T-helper 2 cell treated with Interferon-gamma antibody and Interleukin-4, amounts not matched to agents 5 μg/mL and 100 μg/mL, for 36 hours (primary cell): Measurements from ENCODE around the gene PSMD1.

Experiments used
- DNase-seq: peaks from one replicate; pipeline ENCODE4 v3.0.0; 2021; ENCODE audit warnings: low spot score
- H3K27ac Mint-ChIP-seq: one replicate; pipeline ENCODE4 v1.8.0; 2021; ENCODE audit warnings: mild to moderate bottlenecking, mixed read lengths
- H3K27me3 Mint-ChIP-seq: one replicate; pipeline ENCODE4 v1.8.0; 2021; ENCODE audit warnings: low read depth, mixed read lengths
- H3K36me3 Mint-ChIP-seq: one replicate; pipeline ENCODE4 v1.8.0; 2021; ENCODE audit warnings: low read depth, mixed read lengths
- H3K4me1 Mint-ChIP-seq: one replicate; pipeline ENCODE4 v1.8.0; 2021; ENCODE audit warnings: low read depth, mixed read lengths
- H3K4me3 Mint-ChIP-seq: one replicate; pipeline ENCODE4 v1.8.0; 2022; ENCODE audit warnings: mild to moderate bottlenecking, moderate library complexity, mixed read lengths
- H3K9me3 Mint-ChIP-seq: one replicate; pipeline ENCODE4 v1.8.0; 2021; ENCODE audit warnings: mixed read lengths

The PSMD1 gene

GRCh38 chr2:231039821-231040364 is 16.8 kb upstream of the PSMD1 start:
- Mint-ChIP-seq H3K9me3 (no peaks in the 10 kb centered on the region), H3K4me1 (peaks cover 2% of the 10 kb centered on the region), H3K36me3 (no peaks in the 10 kb centered on the region), H3K27me3 (peaks cover 69% of the 10 kb centered on the region), H3K27ac (no peak overlapping the region), H3K4me3 (no peak overlapping the region)
- no peak for DNase-seq

GRCh38 chr2:231041061-231041689 is 15.5 kb upstream of the PSMD1 start:
- Mint-ChIP-seq H3K4me1 (peaks cover 2% of the 10 kb centered on the region), H3K4me3 (no peak overlapping the region), H3K9me3 (no peaks in the 10 kb centered on the region), H3K27ac (no peak overlapping the region), H3K27me3 (peaks cover 61% of the 10 kb centered on the region), H3K36me3 (no peaks in the 10 kb centered on the region)
- DNase-seq = no peak

- peaks cover 46% of the 10 kb centered on the region for H3K27me3 Mint-ChIP-seq
Observed at GRCh38 chr2:231043796-231044195, 12.9 kb upstream of the PSMD1 start.

GRCh38 chr2:231046916-231047273 is 9.8 kb upstream of the PSMD1 start:
- H3K4me3 Mint-ChIP-seq = no peak overlapping the region
- no peak for DNase-seq
- no peak overlapping the region for H3K27ac Mint-ChIP-seq
- H3K9me3 Mint-ChIP-seq = no peaks in the 10 kb centered on the region
- no peaks in the 10 kb centered on the region for H3K36me3 Mint-ChIP-seq
- H3K4me1 Mint-ChIP-seq = no peaks in the 10 kb centered on the region
- H3K27me3 Mint-ChIP-seq = peaks cover 26% of the 10 kb centered on the region

More at GRCh38 chr2:231043796-231044195, 12.9 kb upstream of the PSMD1 start:
- H3K27ac Mint-ChIP-seq = no peak overlapping the region
- H3K4me3 Mint-ChIP-seq = no peak overlapping the region
- no peaks in the 10 kb centered on the region for H3K9me3 Mint-ChIP-seq
- DNase-seq = no peak
- no peaks in the 10 kb centered on the region for H3K36me3 Mint-ChIP-seq
- no peaks in the 10 kb centered on the region for H3K4me1 Mint-ChIP-seq

GRCh38 chr2:231047274-231047922 is 9.3 kb upstream of the PSMD1 start:
- DNase-seq = no peak
- peaks cover 27% of the 10 kb centered on the region for H3K27me3 Mint-ChIP-seq

GRCh38 chr2:231047923-231048915 is 8.4 kb upstream of the PSMD1 start:
- Mint-ChIP-seq H3K27me3 (peaks cover 21% of the 10 kb centered on the region), H3K9me3 (no peaks in the 10 kb centered on the region), H3K27ac (no peak overlapping the region), H3K4me3 (no peak overlapping the region), H3K36me3 (no peaks in the 10 kb centered on the region), H3K4me1 (peaks cover 12% of the 10 kb centered on the region)
- no peak for DNase-seq

More at GRCh38 chr2:231047274-231047922, 9.3 kb upstream of the PSMD1 start:
- Mint-ChIP-seq H3K27ac (no peak overlapping the region), H3K9me3 (no peaks in the 10 kb centered on the region), H3K4me3 (no peak overlapping the region), H3K4me1 (peaks cover 4% of the 10 kb centered on the region), H3K36me3 (no peaks in the 10 kb centered on the region)

GRCh38 chr2:231049286-231050017 is 7.2 kb upstream of the PSMD1 start:
- H3K27me3 Mint-ChIP-seq = peaks cover 22% of the 10 kb centered on the region
- DNase-seq = no peak
- H3K27ac Mint-ChIP-seq = no peak overlapping the region
- H3K4me3 Mint-ChIP-seq = no peak overlapping the region
- H3K36me3 Mint-ChIP-seq = no peaks in the 10 kb centered on the region
- peaks cover 21% of the 10 kb centered on the region for H3K4me1 Mint-ChIP-seq
- no peaks in the 10 kb centered on the region for H3K9me3 Mint-ChIP-seq

GRCh38 chr2:231050018-231050901 is 6.4 kb upstream of the PSMD1 start:
- H3K36me3 Mint-ChIP-seq = no peaks in the 10 kb centered on the region
- no peak overlapping the region for H3K27ac Mint-ChIP-seq
- H3K4me1 Mint-ChIP-seq = peaks cover 21% of the 10 kb centered on the region
- no peak overlapping the region for H3K4me3 Mint-ChIP-seq
- no peaks in the 10 kb centered on the region for H3K9me3 Mint-ChIP-seq
- DNase-seq = no peak
- H3K27me3 Mint-ChIP-seq = peaks cover 22% of the 10 kb centered on the region

GRCh38 chr2:231051116-231051515 is 5.6 kb upstream of the PSMD1 start:
- Mint-ChIP-seq H3K27ac (no peak overlapping the region), H3K9me3 (no peaks in the 10 kb centered on the region), H3K4me3 (no peak overlapping the region), H3K4me1 (peaks cover 23% of the 10 kb centered on the region), H3K36me3 (no peaks in the 10 kb centered on the region), H3K27me3 (peaks cover 18% of the 10 kb centered on the region)
- no peak for DNase-seq

GRCh38 chr2:231052494-231053451 is 3.9 kb upstream of the PSMD1 start:
- no peaks in the 10 kb centered on the region for H3K36me3 Mint-ChIP-seq
- H3K4me3 Mint-ChIP-seq = peak overlapping the region; percentile 91
- DNase-seq = peak; percentile 87
- H3K4me1 Mint-ChIP-seq = peaks cover 25% of the 10 kb centered on the region
- no peak overlapping the region for H3K27ac Mint-ChIP-seq
- peaks cover 18% of the 10 kb centered on the region for H3K27me3 Mint-ChIP-seq
- H3K9me3 Mint-ChIP-seq = no peaks in the 10 kb centered on the region

- Mint-ChIP-seq H3K36me3 (no peaks in the 10 kb centered on the region), H3K4me3 (no peak overlapping the region), H3K27me3 (peaks cover 16% of the 10 kb centered on the region), H3K9me3 (no peaks in the 10 kb centered on the region), H3K27ac (peak overlapping the region; percentile 23), H3K4me1 (peaks cover 35% of the 10 kb centered on the region)
- no peak for DNase-seq
Observed at GRCh38 chr2:231053846-231054245, 2.8 kb upstream of the PSMD1 start.

- Mint-ChIP-seq H3K9me3 (no peaks in the 10 kb centered on the region), H3K4me1 (peaks cover 45% of the 10 kb centered on the region), H3K27ac (peak overlapping the region; percentile 77), H3K4me3 (peak overlapping the region; percentile 97), H3K36me3 (peaks cover 10% of the 10 kb centered on the region), H3K27me3 (peaks cover 3% of the 10 kb centered on the region)
- DNase-seq = no peak
Observed at GRCh38 chr2:231057590-231057989, 923 bp downstream of the PSMD1 start.
